MCF 10A (cell line): Measurements from ENCODE around the gene SEMA3E. TPM values are rescaled to one million over a fixed set of nuclear protein-coding genes. Genes with fewer than 3 reads are reported as not detected.

Experiments used
- BruUV-seq: library from RNA; stranded (reverse); fragments of 400-500 nt; replicated peaks from 2 replicates; lab custom pipeline; 2021; lab: Mats Ljungman, UMichigan
- CTCF ChIA-PET: fragments of 300-600 bp; sonication (Branson Sonifier 250); formaldehyde crosslinking; extraction: SDS; loops from one replicate; lab custom pipeline; 2021; ENCODE audit warnings: antibody characterized with exemption, inconsistent platforms; lab: Yijun Ruan, JAX
- POLR2A ChIA-PET: fragments of 300-600, 350-650 bp; sonication (Branson Sonifier 250); formaldehyde crosslinking; extraction: SDS; loops from one replicate; lab custom pipeline; 2020; ENCODE audit warnings: antibody characterized with exemption, inconsistent platforms; lab: Yijun Ruan, JAX
- DNase-seq: peaks from one replicate; pipeline ENCODE4 v3.0.0-alpha.2; 2018; ENCODE audit not compliant: unreplicated experiment
- H3K27ac Mint-ChIP-seq: one replicate; pipeline ENCODE4 v1.8.0; 2022; ENCODE audit warnings: mild to moderate bottlenecking, low read depth, mixed read lengths; ENCODE audit not compliant: unreplicated experiment
- H3K27me3 Mint-ChIP-seq: one replicate; pipeline ENCODE4 v1.8.0; 2022; ENCODE audit warnings: mixed read lengths; ENCODE audit not compliant: insufficient read depth, unreplicated experiment
- H3K36me3 Mint-ChIP-seq: one replicate; pipeline ENCODE4 v1.8.0; 2022; ENCODE audit warnings: mild to moderate bottlenecking, moderate library complexity, mixed read lengths; ENCODE audit not compliant: insufficient read depth, unreplicated experiment
- H3K4me1 Mint-ChIP-seq: one replicate; pipeline ENCODE4 v1.8.0; 2022; ENCODE audit warnings: mixed read lengths; ENCODE audit not compliant: insufficient read depth, unreplicated experiment
- H3K4me3 Mint-ChIP-seq: one replicate; pipeline ENCODE4 v1.8.0; 2022; ENCODE audit warnings: mild to moderate bottlenecking, moderate library complexity, mixed read lengths; ENCODE audit not compliant: unreplicated experiment
- H3K9me3 Mint-ChIP-seq: one replicate; pipeline ENCODE4 v1.8.0; 2022; ENCODE audit warnings: mixed read lengths; ENCODE audit not compliant: unreplicated experiment
- CTCF ChIP-seq: fragments of 200-600 bp; IDR thresholded peaks from one replicate; pipeline ENCODE4 v1.8.0; 2022; ENCODE audit warnings: antibody characterized with exemption, mild to moderate bottlenecking; ENCODE audit not compliant: unreplicated experiment
- intact Hi-C: fragments of 100-400 bp; cut with micrococcal nuclease; formaldehyde crosslinking; loops from 2 replicates; pipeline ENCODE4 v1.14.1; 2022
- total RNA-seq: library from RNA; stranded (reverse); gene quantifications from 2 replicates; pipeline ENCODE4 v1.2.3, GENCODE V29; 2022

Gene SEMA3E
- total RNA-seq, 1 experiment from 2014 or later: 0.51 TPM

- no peaks in the 10 kb centered on the region for H3K9me3 Mint-ChIP-seq
- no peaks in the 10 kb centered on the region for H3K27me3 Mint-ChIP-seq
- no peak for DNase-seq
- no TSS peak for BruUV-seq
- intact Hi-C loops: no loop called here
- H3K4me3 Mint-ChIP-seq: no peak overlapping the region
- no peak for TF ChIP-seq CTCF
- H3K36me3 Mint-ChIP-seq: no peaks in the 10 kb centered on the region
- POLR2A ChIA-PET: interaction anchor here (0.6 kb wide), 1 partner anchor 114 kb away, joined by 4 read pairs; no protein-coding TSS in a partner anchor
- H3K27ac Mint-ChIP-seq: no peak overlapping the region
- H3K4me1 Mint-ChIP-seq: no peaks in the 10 kb centered on the region
- CTCF ChIA-PET: no interaction called here
Observed at GRCh38 chr7:83599131-83599530, 49.8 kb downstream of the SEMA3E start.

GRCh38 chr7:83593921-83594475 lies 54.9 kb downstream of the SEMA3E start:
- TF ChIP-seq CTCF: no peak
- no peaks in the 10 kb centered on the region for H3K27me3 Mint-ChIP-seq
- no peaks in the 10 kb centered on the region for H3K9me3 Mint-ChIP-seq
- H3K4me1 Mint-ChIP-seq: no peaks in the 10 kb centered on the region
- H3K36me3 Mint-ChIP-seq: no peaks in the 10 kb centered on the region
- ChIA-PET POLR2A (no interaction called here), CTCF (no interaction called here)
- DNase-seq: no peak
- intact Hi-C loops: no loop called here
- BruUV-seq: no TSS peak
- H3K4me3 Mint-ChIP-seq: no peak overlapping the region
- H3K27ac Mint-ChIP-seq: no peak overlapping the region

- BruUV-seq: no TSS peak
Observed at GRCh38 chr7:83588602-83589240, 60.2 kb downstream of the SEMA3E start.

More at GRCh38 chr7:83588602-83589240, 60.2 kb downstream of the SEMA3E start:
- Mint-ChIP-seq H3K9me3 (no peaks in the 10 kb centered on the region), H3K27ac (no peak overlapping the region), H3K36me3 (no peaks in the 10 kb centered on the region), H3K4me3 (no peak overlapping the region), H3K27me3 (no peaks in the 10 kb centered on the region), H3K4me1 (no peaks in the 10 kb centered on the region)
- ChIA-PET CTCF (interaction anchor here (1.0 kb wide), 1 partner anchor 13 kb away, joined by 3 read pairs; no protein-coding TSS in a partner anchor), POLR2A (interaction anchor here (0.6 to 1.0 kb wide), 3 partner anchors 9 to 1953 kb away, joined by 3 read pairs; no protein-coding TSS in a partner anchor)
- TF ChIP-seq CTCF: no peak
- intact Hi-C loops: no loop called here
- no peak for DNase-seq
